Kidney epithelial cell (primary cell): Measurements from ENCODE around the gene B4GALT1. TPM values are rescaled to one million over a fixed set of nuclear protein-coding genes. Genes with fewer than 3 reads are reported as not detected.

ENCODE experiments used
- DNase-seq: peaks from one replicate; pipeline ENCODE4 v3.0.0-alpha.2; 2010; ENCODE audit warnings: low read depth
- H3K27me3 ChIP-seq: 2 replicates; pipeline ENCODE4 v1.6.0; 2011; ENCODE audit warnings: low read length; ENCODE audit not compliant: control insufficient read depth, insufficient read depth
- H3K36me3 ChIP-seq: 2 replicates; pipeline ENCODE4 v1.5.1; 2011; ENCODE audit warnings: low read length; ENCODE audit not compliant: control insufficient read depth, insufficient read depth
- H3K4me3 ChIP-seq: 2 replicates; pipeline ENCODE4 v1.5.1; 2011; ENCODE audit warnings: low read depth, mild to moderate bottlenecking, control low read depth, low read length
- CTCF ChIP-seq: IDR thresholded peaks from 2 replicates; pipeline ENCODE4 v1.5.1; 2011; ENCODE audit warnings: mild to moderate bottlenecking, moderate library complexity, low read length, control low read depth, inconsistent platforms; ENCODE audit not compliant: insufficient read depth, poor library complexity, severe bottlenecking
- total RNA-seq: library from RNA; depleted of rRNA; stranded (reverse); fragments of >200 nt; gene quantifications from 2 replicates; pipeline ENCODE4 v1.2.3, GENCODE V29; 2015

Gene B4GALT1
- total RNA-seq = 86.1 and 103 TPM in 2 replicates

- no peak for TF ChIP-seq CTCF
- no peaks in the 10 kb centered on the region for H3K36me3 ChIP-seq
- DNase-seq = no peak
- H3K4me3 ChIP-seq = peak within 1 kb of the TSS; percentile 92
- H3K27me3 ChIP-seq = no peaks in the 10 kb centered on the region
These were observed at the start of gene B4GALT1 for GRCh38 chr9:33167084-33167971. Gene B4GALT1 (minus strand): TSS chr9:33167336. CDS start chr9:33167169, 167 bp downstream.

GRCh38 chr9:33211695-33212393, 44.7 kb upstream of the B4GALT1 start:
- Histone ChIP-seq H3K27me3 (no peaks in the 10 kb centered on the region), H3K4me3 (no peak overlapping the region), H3K36me3 (no peaks in the 10 kb centered on the region)
- no peak for DNase-seq
- no peak for TF ChIP-seq CTCF

- TF ChIP-seq CTCF = no peak
- no peaks in the 10 kb centered on the region for H3K27me3 ChIP-seq
- H3K36me3 ChIP-seq = no peaks in the 10 kb centered on the region
- H3K4me3 ChIP-seq = no peak overlapping the region
- DNase-seq = no peak
These were observed 43.0 kb upstream of the B4GALT1 start for GRCh38 chr9:33210006-33210715.

GRCh38 chr9:33209394-33209793, 42.3 kb upstream of the B4GALT1 start:
- TF ChIP-seq CTCF = no peak
- Histone ChIP-seq H3K27me3 (no peaks in the 10 kb centered on the region), H3K4me3 (no peak overlapping the region), H3K36me3 (no peaks in the 10 kb centered on the region)
- DNase-seq = no peak

- TF ChIP-seq CTCF = no peak
- Histone ChIP-seq H3K36me3 (no peaks in the 10 kb centered on the region), H3K4me3 (no peak overlapping the region), H3K27me3 (peaks cover 3% of the 10 kb centered on the region)
- DNase-seq = no peak
These were observed 35.5 kb upstream of the B4GALT1 start for GRCh38 chr9:33202552-33203201.
